GM21717 (cell line): ENCODE results near the gene PLCL2.
"Not testable (repeated sequence)": the region's sequence is repeated elsewhere in the genome, so short reads cannot be mapped to it uniquely, and the experiment has no call there.

Source experiments
- ATAC-seq: cut with Tn5 transposase; IDR thresholded peaks from one replicate; pipeline ENCODE4 v1.9.1; 2021; ENCODE audit warnings: mild to moderate bottlenecking, moderate library complexity; ENCODE audit not compliant: unreplicated experiment

Gene PLCL2

DNA sequence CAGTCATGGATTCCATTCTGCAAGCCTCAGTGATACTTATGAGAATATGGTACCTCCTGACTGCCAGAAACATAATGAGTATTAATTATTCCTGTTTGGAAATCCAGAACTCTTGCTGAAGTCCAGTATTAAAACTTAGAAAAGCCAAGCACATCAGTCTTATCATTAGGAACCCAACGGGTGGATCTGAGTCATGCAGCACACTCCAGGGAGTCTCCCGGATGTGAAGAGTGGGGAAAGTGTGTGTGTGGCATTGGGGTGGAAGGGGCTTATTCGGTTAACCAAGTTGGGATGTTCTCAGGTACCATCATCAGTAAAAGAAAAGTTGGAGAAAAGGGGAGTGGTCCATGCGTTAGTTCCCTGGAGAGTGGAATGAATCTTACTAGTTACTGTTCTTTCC, 181.1 kb downstream of the PLCL2 start:
- no peak for ATAC-seq

GRCh38 chr3:17069754-17070153, 185.0 kb downstream of the PLCL2 start:
- no peak for ATAC-seq

GRCh38 chr3:17070161-17070959, 185.6 kb downstream of the PLCL2 start:
- ATAC-seq = no peak

GRCh38 chr3:17074559-17074958, 189.8 kb downstream of the PLCL2 start:
- ATAC-seq = no peak

GRCh38 chr3:17075358-17075757, 190.6 kb downstream of the PLCL2 start:
- ATAC-seq = no peak

DNA sequence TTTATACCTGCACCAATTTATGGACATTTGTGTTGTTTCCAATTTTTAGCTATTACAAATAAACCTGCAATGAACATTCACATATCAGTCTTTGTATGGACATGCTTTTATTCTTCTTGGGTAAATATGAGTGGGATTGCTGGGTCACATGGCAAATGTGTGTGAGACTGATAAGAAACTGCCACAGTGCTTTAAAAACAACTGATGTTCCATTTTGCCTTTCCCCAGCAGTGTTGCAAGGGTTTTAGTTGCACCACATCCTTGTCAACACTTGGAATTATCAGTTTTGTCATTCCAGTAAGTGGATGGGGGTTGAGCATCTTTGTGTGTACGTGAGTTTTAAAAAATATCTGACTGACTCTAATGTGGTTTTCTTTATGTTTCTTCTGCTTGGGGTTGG, 191.2 kb downstream of the PLCL2 start:
- no peak for ATAC-seq

- no peak for ATAC-seq
These were observed 192.3 kb downstream of the PLCL2 start for GRCh38 chr3:17076940-17077605.

GRCh38 chr3:17077606-17078005, 192.9 kb downstream of the PLCL2 start:
- ATAC-seq = no peak

DNA sequence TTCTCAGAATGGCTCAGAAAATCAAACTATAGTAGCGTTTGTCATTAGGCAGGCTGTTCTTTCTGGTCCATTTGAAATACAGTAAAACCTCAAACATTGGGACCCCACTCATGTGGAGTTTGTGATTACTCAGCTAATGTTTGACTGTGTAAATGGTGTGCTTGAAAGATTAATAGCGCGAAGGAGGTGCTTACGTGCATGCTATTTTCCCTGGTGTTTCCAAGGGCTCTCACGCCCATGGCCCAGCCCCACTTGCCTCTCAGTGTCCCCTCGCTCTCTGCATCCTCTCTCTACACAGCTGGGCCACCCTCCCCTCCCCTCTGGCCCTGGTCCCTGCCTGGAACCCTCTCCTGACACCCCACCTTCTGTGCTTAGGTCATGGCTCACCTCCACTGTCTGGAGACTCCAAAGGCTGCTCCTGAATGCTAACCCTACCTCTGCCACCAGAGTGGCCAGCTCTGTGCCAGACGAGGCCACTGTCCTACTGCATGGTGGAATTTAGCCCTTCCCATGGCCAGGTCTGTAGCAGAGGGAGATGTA, 194.2 kb downstream of the PLCL2 start:
- no peak for ATAC-seq

GRCh38 chr3:17079933-17080332, 195.2 kb downstream of the PLCL2 start:
- ATAC-seq = no peak

GRCh38 chr3:17081520-17081919, 196.8 kb downstream of the PLCL2 start:
- no peak for ATAC-seq

DNA sequence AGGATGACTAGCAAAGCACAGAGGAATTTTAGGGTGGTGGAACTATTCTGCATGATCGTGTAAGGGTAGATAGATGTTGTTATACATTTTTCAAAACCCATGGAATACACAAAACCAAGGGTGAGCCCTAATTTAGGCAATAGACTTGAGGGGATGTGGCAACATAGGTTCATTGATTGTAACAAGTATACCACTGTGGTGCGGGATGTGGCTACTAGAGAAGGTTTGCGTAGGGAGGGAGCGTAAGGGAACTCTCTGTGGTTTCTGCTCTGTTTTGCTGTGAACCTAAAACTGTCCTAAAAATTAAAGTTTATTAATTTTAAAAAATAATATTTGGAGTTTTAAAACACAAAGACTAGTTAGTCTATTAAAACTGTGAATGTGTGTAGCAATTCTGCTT, 202.8 kb downstream of the PLCL2 start:
- ATAC-seq = no peak

DNA sequence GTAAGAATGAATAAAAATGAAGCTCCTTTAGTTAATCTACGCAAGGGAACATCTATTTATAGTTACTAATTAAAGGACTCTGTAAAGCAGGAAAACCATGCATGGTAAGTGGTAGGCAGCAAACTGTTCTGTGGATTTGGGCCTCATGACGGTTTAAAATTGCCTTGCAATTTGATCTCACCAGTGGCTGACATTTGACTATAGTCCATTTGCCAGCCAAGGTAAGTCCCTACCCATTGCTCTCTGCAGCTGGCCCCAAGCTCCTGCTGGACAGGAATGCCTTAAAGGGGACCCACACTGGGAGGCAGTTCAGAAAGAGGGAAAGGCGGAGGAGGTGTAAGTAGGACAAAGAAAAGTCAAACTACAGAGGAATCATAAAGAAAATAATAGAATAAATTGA, 203.3 kb downstream of the PLCL2 start:
- ATAC-seq = no peak

DNA sequence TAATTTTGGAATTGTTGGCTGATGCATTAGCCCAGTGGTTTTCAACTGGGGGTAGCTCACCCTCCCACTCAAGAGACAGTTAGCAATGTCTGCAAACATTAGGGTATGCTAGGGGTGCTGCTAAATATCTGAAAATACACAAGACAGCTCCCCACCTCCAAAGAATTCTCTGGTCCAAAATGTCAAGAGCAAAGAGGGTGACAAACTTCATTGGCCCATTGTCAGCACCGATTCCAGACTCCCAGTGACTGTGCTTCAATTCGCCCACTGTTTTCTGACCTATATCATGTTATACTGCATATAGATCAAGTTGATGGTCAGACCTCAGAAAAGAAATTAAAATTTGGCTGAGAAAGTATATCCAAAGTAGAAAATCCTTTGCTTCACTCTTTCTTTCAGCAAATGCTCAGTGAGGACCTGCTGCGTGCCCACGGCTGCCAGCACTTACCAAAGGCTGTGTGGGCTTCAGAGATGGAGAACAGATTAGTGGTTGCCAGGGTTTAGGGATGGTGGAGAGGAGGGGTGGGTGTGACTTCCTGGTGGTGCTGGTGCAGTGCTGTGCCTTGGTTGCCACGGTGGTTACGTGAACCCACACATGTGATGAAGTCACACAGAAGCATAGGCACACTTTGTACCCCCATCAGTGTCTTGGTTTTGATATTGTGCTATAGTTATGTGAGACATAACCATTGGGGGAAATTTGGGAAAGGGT, 204.0 kb downstream of the PLCL2 start:
- no peak for ATAC-seq

DNA sequence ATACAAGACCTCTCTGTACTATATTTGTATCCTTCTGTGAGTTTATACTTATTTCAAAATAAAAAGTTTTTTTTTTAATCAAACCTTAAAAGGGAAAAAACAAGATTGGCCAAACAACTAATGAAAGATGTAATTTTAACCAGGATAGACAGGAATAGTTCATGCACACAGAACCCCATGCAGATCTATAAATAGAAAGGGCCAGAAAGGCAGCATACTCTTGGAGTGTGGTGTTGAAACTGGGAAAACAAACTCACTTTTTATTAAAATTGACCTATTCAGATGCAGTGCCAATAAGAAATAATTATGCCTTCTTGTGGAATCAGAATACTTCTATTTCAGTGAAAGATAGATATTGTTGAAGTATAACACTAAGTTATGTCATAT, 204.6 kb downstream of the PLCL2 start:
- no peak for ATAC-seq

DNA sequence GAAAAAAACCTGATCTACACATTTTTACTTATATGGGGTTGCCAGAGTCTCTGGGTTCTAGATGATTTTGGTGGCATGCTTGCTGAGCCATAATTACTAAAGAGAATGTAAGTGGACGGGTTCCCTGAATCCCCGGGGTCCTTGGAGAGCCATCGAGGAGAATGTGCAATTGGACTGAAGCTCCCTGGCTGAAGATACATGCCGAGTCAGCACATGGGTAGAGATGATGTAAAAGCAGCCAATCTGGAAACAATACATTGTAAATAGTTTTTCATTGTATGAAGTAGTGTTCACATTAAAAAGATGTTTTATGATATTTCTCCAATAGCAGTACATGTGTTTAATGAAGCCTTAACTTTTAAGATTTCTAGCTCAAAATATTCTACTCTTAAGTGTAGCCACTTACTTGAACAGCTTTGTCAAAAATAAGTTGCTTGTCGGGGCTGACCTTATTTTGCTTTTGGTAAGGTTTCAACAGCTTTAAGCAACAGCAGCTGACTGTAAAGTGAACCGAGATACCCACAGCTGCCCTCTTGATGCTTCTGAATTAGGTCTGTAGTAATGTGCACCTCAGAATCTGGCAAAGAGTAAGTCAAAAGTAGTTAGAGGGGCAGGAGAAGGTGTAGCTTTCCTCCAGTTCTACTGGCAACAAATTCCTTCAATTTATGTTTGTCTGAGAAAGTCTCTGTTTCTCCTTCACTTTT, 205.7 kb downstream of the PLCL2 start:
- no peak for ATAC-seq

DNA sequence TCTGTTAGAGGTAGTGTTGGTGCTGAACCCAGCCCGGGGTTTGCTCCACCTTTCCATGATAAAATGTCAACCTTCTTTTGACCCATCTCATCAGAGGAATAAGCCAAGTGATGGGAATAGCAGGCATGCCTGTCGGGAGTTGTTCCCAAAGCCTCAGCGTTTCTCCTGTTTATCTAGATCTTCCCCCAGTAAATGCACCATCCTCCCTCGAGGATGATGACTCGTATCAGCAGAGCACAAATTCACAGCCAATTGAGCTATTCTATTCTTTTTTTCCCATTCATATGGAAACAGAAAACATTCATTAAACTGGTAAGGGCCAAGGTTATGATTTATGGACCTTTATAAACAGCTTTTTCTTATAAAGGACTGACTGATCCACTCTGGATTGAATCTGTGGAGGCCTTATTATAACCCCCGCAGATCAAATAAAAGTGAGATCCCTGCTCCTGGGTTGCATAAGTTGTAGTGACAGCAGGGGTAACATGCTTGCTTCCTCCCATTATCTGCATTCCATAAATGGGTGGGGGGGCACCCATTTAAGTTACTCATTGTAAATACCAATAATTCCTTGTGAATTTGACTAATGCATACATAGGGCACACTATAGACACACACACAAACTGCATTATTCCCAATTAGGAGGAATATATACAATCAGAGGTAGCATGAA, 207.3 kb downstream of the PLCL2 start:
- no peak for ATAC-seq

DNA sequence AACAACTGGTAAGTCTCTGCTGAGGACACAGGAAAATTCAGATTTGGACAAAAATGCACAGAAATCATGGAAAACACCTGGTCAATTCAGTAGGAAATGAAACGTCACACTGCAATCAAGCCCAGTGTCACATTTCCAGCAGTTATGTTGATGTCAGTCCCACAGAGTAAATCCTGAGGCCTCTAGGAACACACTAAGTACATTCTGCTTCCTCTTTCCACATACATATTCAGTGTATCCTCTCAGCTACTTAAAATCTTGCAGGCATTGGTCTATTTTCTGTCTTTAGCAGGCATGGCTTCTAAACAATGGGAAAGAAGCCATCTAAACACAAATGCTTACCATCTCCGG, 207.8 kb downstream of the PLCL2 start:
- no peak for ATAC-seq

- ATAC-seq = no peak
These were observed 209.8 kb downstream of the PLCL2 start for GRCh38 chr3:17094551-17094950.

GRCh38 chr3:17103579-17103978, 218.8 kb downstream of the PLCL2 start:
- no peak for ATAC-seq

DNA sequence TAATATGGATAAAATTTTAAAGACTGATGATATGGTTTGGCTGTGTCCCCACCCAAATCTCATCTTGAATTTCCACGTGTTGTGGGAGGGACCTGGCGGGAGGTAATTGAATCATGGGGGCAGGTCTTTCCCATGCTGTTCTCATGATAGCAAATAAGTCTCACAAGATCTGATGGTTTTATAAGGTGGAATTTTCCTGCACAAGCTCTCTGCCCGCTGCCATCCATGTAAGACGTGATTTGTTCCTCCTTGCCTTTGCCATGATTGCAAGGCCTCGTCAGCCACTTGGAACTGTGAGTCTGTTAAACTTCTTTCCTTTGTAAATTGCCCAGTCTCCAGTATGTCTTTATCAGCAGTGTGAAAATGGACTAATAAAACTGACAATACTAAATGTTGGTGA, 222.0 kb downstream of the PLCL2 start:
- not testable (repeated sequence) for ATAC-seq
